HG02623 (cell line): ENCODE results near the gene B9D2.

ENCODE experiments used
- ATAC-seq: cut with Tn5 transposase; IDR thresholded peaks from one replicate; pipeline ENCODE4 v1.9.1; 2021; ENCODE audit warnings: moderate library complexity; ENCODE audit not compliant: unreplicated experiment

The B9D2 gene

GRCh38 chr19:41311613-41312012 is 52.3 kb downstream of the B9D2 start:
- no peak for ATAC-seq

GRCh38 chr19:41311072-41311471 is 52.9 kb downstream of the B9D2 start:
- no peak for ATAC-seq

GRCh38 chr19:41310033-41310831 is 53.7 kb downstream of the B9D2 start, which contains the start of gene CCDC97:
TSS of gene CCDC97 (plus strand) at chr19:41310172. CDS start at chr19:41310311, 139 bp downstream.
- ATAC-seq: peak; percentile 68

- ATAC-seq: no peak
Observed at GRCh38 chr19:41309180-41310032, 54.5 kb downstream of the B9D2 start.

GRCh38 chr19:41308450-41309179 is 55.3 kb downstream of the B9D2 start:
- no peak for ATAC-seq

GRCh38 chr19:41307954-41308449 is 55.9 kb downstream of the B9D2 start:
- no peak for ATAC-seq

GRCh38 chr19:41307090-41307875 is 56.7 kb downstream of the B9D2 start:
- ATAC-seq: no peak

GRCh38 chr19:41305927-41306793 is 57.8 kb downstream of the B9D2 start:
- ATAC-seq: no peak

GRCh38 chr19:41304706-41305483 is 59.1 kb downstream of the B9D2 start:
- ATAC-seq: no peak
